Measurements from ENCODE around the gene IFTAP.

The IFTAP gene

DNA sequence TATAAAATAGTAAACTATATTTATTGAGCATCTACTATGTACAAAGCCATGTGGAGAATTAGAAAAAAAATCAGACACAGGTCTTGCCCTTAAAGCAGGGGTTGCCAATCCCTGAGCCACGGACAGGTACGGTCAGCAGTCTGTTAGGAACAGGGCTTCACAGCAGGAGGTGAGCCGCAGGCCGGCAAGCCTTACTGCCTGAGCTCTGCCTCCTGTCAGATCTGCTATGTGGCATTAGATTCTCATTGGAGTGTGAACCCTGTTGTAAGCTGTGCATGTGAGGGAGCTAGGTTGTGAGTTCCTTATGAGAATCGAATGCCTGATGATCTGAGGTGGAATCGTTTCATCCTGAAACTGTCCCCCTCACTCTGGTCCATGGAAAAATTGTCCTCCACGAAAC is 5.9 kb downstream of the IFTAP start:
- no peak overlapping the region for H3K4me3 ChIP-seq (ENCODE audit: low read depth in 1 of 2, low read length in 1 of 2)
- H3K27ac ChIP-seq = no peak overlapping the region
- no peaks in the 10 kb centered on the region for H3K27me3 ChIP-seq
- TF ChIP-seq, protein P1, sequence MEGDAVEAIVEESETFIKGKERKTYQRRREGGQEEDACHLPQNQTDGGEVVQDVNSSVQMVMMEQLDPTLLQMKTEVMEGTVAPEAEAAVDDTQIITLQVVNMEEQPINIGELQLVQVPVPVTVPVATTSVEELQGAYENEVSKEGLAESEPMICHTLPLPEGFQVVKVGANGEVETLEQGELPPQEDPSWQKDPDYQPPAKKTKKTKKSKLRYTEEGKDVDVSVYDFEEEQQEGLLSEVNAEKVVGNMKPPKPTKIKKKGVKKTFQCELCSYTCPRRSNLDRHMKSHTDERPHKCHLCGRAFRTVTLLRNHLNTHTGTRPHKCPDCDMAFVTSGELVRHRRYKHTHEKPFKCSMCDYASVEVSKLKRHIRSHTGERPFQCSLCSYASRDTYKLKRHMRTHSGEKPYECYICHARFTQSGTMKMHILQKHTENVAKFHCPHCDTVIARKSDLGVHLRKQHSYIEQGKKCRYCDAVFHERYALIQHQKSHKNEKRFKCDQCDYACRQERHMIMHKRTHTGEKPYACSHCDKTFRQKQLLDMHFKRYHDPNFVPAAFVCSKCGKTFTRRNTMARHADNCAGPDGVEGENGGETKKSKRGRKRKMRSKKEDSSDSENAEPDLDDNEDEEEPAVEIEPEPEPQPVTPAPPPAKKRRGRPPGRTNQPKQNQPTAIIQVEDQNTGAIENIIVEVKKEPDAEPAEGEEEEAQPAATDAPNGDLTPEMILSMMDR (IDR thresholded peaks at IDR 0.05) = no peak
- H3K9me3 ChIP-seq = no peaks in the 10 kb centered on the region
- no peaks in the 10 kb centered on the region for H3K36me3 ChIP-seq
- H3K4me1 ChIP-seq (ENCODE audit: control insufficient read depth in 1 of 2, insufficient read depth in 1 of 2, low read depth in 1 of 2, low read length in 1 of 2) = peaks cover 2 to 16% of the 10 kb centered on the region in 2 experiments

DNA sequence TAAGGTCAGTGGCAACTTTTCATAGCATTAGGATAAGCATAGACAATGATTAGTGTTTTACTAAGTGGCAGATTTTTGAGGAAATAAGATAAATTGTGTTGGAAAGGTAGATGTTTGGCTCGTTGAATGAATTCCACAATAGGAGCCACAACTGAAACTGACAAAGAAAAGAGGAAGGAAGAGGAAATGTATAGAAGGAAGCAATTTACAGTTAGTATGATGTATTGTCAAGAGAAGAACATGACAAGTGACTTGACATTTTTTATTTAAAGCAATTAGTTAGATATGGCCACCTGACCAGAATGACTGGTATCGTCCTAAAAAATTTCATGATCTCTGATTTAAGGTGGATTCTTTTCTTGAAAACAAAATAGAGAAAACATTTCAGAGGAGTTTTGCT is 6.9 kb downstream of the IFTAP start:
- TF ChIP-seq, protein P1 (IDR thresholded peaks at IDR 0.05) = no peak
- Histone ChIP-seq H3K4me3 (ENCODE audit: low read depth in 1 of 2, low read length in 1 of 2) (no peak overlapping the region), H3K27me3 (no peaks in the 10 kb centered on the region), H3K36me3 (no peaks in the 10 kb centered on the region), H3K27ac (peak overlapping the region; percentile 49), H3K4me1 (ENCODE audit: control insufficient read depth in 1 of 2, insufficient read depth in 1 of 2, low read depth in 1 of 2, low read length in 1 of 2) (peaks cover 2 to 13% of the 10 kb centered on the region in 2 experiments), H3K9me3 (no peaks in the 10 kb centered on the region)

DNA sequence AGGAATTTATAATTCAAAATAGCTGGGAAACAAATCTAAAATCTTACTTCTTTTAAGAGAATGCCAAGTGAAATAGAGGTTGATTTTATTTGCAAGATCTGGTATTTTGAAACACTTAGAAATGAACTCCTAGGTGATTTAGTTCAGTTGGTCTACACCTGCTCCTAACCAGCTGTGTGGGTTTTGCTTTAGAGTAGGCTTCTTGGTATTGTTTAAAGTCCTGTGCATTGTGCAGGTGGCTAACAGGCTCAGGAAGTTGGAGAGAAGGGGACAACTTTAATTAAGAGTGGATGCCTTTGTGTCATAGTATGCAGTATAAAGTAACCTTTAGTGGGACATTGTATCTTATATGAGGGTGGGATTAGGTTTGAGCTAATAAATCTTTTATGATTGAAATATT is 7.8 kb downstream of the IFTAP start:
- no peaks in the 10 kb centered on the region for H3K36me3 ChIP-seq
- TF ChIP-seq, protein P1 (IDR thresholded peaks at IDR 0.05) = no peak
- H3K27me3 ChIP-seq = no peaks in the 10 kb centered on the region
- H3K4me1 ChIP-seq (ENCODE audit: control insufficient read depth in 1 of 2, insufficient read depth in 1 of 2, low read depth in 1 of 2, low read length in 1 of 2) = peaks cover 2 to 13% of the 10 kb centered on the region in 2 experiments
- H3K27ac ChIP-seq = no peak overlapping the region
- no peaks in the 10 kb centered on the region for H3K9me3 ChIP-seq
- H3K4me3 ChIP-seq (ENCODE audit: low read depth in 1 of 2, low read length in 1 of 2) = no peak overlapping the region

DNA sequence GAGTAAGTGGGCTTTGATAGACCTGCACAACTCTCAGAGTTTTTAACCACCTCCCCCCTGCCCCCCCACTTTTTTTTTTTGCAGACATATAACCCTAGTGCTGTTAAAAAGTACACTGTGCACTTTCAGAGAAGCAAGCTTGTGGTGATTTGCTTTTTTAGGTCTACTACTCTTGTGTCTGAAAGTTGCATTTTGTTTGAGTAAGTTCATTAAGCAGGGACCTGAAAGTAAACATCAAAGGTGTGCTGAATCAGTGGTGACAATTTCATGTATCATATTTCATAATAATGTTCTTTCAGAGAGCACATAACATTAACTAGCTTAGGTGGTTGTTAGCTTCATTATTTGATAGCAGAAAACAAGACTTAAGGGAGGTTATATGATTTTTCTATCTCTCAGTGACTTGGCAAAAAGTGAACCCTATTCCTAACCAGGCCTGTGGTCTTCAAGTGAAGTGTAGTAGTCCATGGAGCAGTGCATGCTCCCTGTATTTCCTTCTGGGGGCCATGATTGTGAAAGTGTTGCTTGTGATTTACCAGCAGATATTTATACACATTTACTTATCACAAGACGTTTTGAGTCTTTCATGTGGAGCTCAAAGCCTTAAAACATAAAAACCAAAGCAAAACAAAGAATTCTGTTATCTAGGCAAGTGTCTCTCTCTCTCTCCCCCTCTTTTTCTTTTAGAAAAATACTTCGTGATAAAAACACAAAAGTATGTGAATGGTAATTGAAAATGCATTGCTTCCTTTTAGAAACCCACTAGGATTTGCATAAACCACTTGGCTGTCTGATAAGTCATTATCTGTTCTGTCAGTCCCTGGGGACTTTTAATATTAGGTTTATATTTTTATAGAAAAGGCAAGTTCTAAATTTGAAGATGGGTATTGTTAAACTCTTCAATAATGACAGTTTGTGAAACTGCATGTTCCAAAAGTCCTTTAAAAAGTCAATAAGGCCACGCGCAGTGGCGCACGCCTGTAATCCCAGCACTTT is 11.2 kb downstream of the IFTAP start:
- TF ChIP-seq, protein P1 (IDR thresholded peaks at IDR 0.05) = no peak
- peaks cover 2 to 13% of the 10 kb centered on the region in 2 experiments for H3K4me1 ChIP-seq (ENCODE audit: control insufficient read depth in 1 of 2, insufficient read depth in 1 of 2, low read depth in 1 of 2, low read length in 1 of 2)
- H3K9me3 ChIP-seq = no peaks in the 10 kb centered on the region
- H3K27me3 ChIP-seq = no peaks in the 10 kb centered on the region
- no peak overlapping the region for H3K27ac ChIP-seq
- H3K4me3 ChIP-seq (ENCODE audit: low read depth in 1 of 2, low read length in 1 of 2) = no peak overlapping the region
- H3K36me3 ChIP-seq = no peaks in the 10 kb centered on the region

DNA sequence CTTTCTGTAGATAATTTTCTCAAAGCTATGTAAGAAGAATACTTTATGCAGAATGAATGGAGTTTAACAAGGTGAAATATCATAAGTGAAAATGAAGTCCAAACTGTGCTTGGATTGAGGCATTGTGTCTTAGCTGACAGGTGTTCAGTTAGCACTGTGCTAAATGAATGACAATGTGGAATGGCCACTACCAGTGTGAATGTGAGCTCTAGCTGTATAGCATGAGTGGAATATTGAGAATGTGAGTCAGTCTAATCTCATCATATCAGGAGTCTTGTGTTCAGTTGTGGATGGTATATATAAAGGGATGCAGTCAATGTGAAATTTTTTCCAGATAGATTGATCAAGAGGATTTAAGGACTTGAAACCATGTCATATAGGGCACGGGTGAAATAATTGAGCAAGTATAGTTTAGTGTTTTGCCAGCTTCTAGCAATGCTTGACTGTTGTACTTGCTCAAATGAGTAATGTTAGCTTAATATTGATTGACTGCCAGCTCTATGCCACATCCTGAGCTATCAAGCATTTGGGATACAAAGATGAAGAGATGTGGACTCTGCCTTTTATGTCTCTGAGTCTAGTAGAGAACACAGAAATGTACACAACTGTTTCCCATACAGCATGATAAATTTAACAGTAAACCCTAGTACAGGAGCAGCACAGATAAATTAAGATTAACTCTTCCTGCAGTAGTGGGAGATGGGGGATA is 14.3 kb downstream of the IFTAP start:
- Histone ChIP-seq H3K4me3 (ENCODE audit: low read depth in 1 of 2, low read length in 1 of 2) (no peak overlapping the region), H3K36me3 (no peaks in the 10 kb centered on the region), H3K4me1 (ENCODE audit: control insufficient read depth in 1 of 2, insufficient read depth in 1 of 2, low read depth in 1 of 2, low read length in 1 of 2) (no peaks in the 10 kb centered on the region), H3K27ac (no peak overlapping the region), H3K27me3 (no peaks in the 10 kb centered on the region), H3K9me3 (no peaks in the 10 kb centered on the region)
- TF ChIP-seq, protein P1 (IDR thresholded peaks at IDR 0.05) = no peak
